Measurements from ENCODE around the gene USP21. TPM values are rescaled to one million over a fixed set of nuclear protein-coding genes. Genes with fewer than 3 reads are reported as not detected.

The USP21 gene
- total and polyA plus RNA-seq, 2 of the 13 experiments (the other 11 are each of a cell fraction or from before 2014, with no cell fraction given), result 10.1 to 33.1 TPM

- TF ChIP-seq, protein P1, sequence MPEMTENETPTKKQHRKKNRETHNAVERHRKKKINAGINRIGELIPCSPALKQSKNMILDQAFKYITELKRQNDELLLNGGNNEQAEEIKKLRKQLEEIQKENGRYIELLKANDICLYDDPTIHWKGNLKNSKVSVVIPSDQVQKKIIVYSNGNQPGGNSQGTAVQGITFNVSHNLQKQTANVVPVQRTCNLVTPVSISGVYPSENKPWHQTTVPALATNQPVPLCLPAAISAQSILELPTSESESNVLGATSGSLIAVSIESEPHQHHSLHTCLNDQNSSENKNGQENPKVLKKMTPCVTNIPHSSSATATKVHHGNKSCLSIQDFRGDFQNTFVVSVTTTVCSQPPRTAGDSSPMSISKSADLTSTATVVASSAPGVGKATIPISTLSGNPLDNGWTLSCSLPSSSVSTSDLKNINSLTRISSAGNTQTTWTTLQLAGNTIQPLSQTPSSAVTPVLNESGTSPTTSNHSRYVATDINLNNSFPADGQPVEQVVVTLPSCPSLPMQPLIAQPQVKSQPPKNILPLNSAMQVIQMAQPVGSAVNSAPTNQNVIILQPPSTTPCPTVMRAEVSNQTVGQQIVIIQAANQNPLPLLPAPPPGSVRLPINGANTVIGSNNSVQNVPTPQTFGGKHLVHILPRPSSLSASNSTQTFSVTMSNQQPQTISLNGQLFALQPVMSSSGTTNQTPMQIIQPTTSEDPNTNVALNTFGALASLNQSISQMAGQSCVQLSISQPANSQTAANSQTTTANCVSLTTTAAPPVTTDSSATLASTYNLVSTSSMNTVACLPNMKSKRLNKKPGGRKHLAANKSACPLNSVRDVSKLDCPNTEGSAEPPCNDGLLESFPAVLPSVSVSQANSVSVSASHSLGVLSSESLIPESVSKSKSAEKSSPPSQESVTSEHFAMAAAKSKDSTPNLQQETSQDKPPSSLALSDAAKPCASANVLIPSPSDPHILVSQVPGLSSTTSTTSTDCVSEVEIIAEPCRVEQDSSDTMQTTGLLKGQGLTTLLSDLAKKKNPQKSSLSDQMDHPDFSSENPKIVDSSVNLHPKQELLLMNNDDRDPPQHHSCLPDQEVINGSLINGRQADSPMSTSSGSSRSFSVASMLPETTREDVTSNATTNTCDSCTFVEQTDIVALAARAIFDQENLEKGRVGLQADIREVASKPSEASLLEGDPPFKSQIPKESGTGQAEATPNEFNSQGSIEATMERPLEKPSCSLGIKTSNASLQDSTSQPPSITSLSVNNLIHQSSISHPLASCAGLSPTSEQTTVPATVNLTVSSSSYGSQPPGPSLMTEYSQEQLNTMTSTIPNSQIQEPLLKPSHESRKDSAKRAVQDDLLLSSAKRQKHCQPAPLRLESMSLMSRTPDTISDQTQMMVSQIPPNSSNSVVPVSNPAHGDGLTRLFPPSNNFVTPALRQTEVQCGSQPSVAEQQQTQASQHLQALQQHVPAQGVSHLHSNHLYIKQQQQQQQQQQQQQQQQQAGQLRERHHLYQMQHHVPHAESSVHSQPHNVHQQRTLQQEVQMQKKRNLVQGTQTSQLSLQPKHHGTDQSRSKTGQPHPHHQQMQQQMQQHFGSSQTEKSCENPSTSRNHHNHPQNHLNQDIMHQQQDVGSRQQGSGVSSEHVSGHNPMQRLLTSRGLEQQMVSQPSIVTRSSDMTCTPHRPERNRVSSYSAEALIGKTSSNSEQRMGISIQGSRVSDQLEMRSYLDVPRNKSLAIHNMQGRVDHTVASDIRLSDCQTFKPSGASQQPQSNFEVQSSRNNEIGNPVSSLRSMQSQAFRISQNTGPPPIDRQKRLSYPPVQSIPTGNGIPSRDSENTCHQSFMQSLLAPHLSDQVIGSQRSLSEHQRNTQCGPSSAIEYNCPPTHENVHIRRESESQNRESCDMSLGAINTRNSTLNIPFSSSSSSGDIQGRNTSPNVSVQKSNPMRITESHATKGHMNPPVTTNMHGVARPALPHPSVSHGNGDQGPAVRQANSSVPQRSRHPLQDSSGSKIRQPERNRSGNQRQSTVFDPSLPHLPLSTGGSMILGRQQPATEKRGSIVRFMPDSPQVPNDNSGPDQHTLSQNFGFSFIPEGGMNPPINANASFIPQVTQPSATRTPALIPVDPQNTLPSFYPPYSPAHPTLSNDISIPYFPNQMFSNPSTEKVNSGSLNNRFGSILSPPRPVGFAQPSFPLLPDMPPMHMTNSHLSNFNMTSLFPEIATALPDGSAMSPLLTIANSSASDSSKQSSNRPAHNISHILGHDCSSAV (CRISPR knock-in tag; IDR thresholded peaks at IDR 0.05; ENCODE audit: borderline replicate concordance), result no peak
- TF ChIP-seq ZBTB21 (CRISPR knock-in tag; IDR thresholded peaks at IDR 0.05), result no peak
- TF ChIP-seq, protein P2, sequence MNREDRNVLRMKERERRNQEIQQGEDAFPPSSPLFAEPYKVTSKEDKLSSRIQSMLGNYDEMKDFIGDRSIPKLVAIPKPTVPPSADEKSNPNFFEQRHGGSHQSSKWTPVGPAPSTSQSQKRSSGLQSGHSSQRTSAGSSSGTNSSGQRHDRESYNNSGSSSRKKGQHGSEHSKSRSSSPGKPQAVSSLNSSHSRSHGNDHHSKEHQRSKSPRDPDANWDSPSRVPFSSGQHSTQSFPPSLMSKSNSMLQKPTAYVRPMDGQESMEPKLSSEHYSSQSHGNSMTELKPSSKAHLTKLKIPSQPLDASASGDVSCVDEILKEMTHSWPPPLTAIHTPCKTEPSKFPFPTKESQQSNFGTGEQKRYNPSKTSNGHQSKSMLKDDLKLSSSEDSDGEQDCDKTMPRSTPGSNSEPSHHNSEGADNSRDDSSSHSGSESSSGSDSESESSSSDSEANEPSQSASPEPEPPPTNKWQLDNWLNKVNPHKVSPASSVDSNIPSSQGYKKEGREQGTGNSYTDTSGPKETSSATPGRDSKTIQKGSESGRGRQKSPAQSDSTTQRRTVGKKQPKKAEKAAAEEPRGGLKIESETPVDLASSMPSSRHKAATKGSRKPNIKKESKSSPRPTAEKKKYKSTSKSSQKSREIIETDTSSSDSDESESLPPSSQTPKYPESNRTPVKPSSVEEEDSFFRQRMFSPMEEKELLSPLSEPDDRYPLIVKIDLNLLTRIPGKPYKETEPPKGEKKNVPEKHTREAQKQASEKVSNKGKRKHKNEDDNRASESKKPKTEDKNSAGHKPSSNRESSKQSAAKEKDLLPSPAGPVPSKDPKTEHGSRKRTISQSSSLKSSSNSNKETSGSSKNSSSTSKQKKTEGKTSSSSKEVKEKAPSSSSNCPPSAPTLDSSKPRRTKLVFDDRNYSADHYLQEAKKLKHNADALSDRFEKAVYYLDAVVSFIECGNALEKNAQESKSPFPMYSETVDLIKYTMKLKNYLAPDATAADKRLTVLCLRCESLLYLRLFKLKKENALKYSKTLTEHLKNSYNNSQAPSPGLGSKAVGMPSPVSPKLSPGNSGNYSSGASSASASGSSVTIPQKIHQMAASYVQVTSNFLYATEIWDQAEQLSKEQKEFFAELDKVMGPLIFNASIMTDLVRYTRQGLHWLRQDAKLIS (CRISPR knock-in tag; IDR thresholded peaks at IDR 0.05), result no peak
- TF ChIP-seq ZNF720 (CRISPR knock-in tag; IDR thresholded peaks at IDR 0.05), result no peak
- TF ChIP-seq ZNF792 (CRISPR knock-in tag; IDR thresholded peaks at IDR 0.05), result no peak
- TF ChIP-seq JUN (CRISPR knock-in tag; IDR thresholded peaks at IDR 0.05), result no peak
- TF ChIP-seq HIC2 (CRISPR knock-in tag; IDR thresholded peaks at IDR 0.05; ENCODE audit: low read depth), result no peak
- no peak for TF ChIP-seq RNF2 (conservative IDR thresholded peaks at IDR 0.05; ENCODE audit: low read depth)
- TF ChIP-seq ZSCAN29 (CRISPR knock-in tag; conservative IDR thresholded peaks at IDR 0.05), result peak; percentile 88; the same call in 1 of the 2 replicates
- no peak for TF ChIP-seq KAT2B (IDR thresholded peaks at IDR 0.05; ENCODE audit: borderline replicate concordance, low read depth, low read length)
- no peak for TF ChIP-seq NRL (CRISPR knock-in tag; IDR thresholded peaks at IDR 0.05; ENCODE audit: borderline replicate concordance)
These were observed 26.7 kb upstream of the USP21 start, which contains the start of gene DEDD (continued) for GRCh38 chr1:161132410-161133219.
